Activated naive CD8-positive, alpha-beta T cell treated with anti-CD3 and anti-CD28 coated beads for 36 hours (primary cell): ENCODE measurements around the gene SPART. TPM values are rescaled to one million over a fixed set of nuclear protein-coding genes. Genes with fewer than 3 reads are reported as not detected.
"Not testable (repeated sequence)": the region's sequence is repeated elsewhere in the genome, so short reads cannot be mapped to it uniquely, and the experiment has no call there.

Source experiments
- DNase-seq: peaks from one replicate; pipeline ENCODE4 v3.0.0; 2021
- H3K27ac Mint-ChIP-seq: one replicate; pipeline ENCODE4 v1.8.0; 2022; ENCODE audit warnings: mild to moderate bottlenecking, moderate library complexity, mixed read lengths
- H3K27me3 Mint-ChIP-seq: one replicate; pipeline ENCODE4 v1.8.0; 2022; ENCODE audit warnings: mild to moderate bottlenecking, mixed read lengths
- H3K36me3 Mint-ChIP-seq: one replicate; pipeline ENCODE4 v1.8.0; 2021; ENCODE audit warnings: mild to moderate bottlenecking, mixed read lengths
- H3K4me1 Mint-ChIP-seq: one replicate; pipeline ENCODE4 v1.8.0; 2021; ENCODE audit warnings: mixed read lengths
- H3K4me3 Mint-ChIP-seq: one replicate; pipeline ENCODE4 v1.8.0; 2022; ENCODE audit warnings: mild to moderate bottlenecking, moderate library complexity, mixed read lengths
- H3K9me3 Mint-ChIP-seq: one replicate; pipeline ENCODE4 v1.8.0; 2022; ENCODE audit warnings: mixed read lengths
- total RNA-seq, 2 experiments: library from RNA; stranded (reverse); gene quantifications; one replicate each; pipeline ENCODE4 v1.2.3, GENCODE V29; 2021

Gene SPART
- total RNA-seq, 2 experiments from 2014 or later: 27.5 to 28.9 TPM

DNA sequence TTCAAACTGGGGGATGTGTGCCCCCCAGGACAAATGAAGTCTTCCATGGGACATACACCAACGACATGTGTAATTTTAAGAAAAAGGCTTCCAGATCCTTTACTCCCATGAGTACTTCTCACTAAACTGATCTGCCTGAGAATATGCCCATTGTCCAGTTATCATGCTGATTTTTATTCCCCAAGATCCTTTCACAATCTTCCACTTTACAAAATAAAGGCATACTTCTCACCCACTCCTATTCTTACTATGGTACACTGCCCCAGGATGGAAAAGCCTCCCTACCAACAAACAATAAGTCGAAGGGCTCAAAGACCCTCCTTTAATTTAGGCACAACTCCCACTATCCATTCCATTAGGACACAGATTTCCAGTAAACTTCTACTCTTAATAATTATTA lies 3.5 kb downstream of the SPART start:
- peaks cover 47% of the 10 kb centered on the region for H3K4me1 Mint-ChIP-seq
- H3K27ac Mint-ChIP-seq: no peak overlapping the region

DNA sequence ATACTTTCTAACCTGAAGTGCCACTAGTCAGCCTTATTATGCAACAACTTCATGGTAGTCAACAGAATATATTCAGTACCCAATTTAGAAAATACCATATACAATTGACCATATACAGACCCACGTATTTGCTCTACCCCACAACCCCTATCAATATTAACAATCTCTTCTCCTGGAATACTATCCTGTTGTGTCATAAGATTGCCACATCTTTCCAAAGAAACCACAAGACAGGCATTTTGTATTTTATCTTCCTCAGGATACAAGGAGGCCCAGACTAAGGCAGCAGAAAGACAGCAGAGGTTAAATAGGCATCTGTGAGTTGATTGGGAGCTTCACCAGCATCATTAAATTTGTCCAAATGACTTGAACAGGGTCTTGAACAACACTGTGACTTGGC lies 4.5 kb downstream of the SPART start:
- Mint-ChIP-seq H3K27me3 (no peaks in the 10 kb centered on the region), H3K4me3 (no peak overlapping the region), H3K36me3 (peaks cover 12% of the 10 kb centered on the region), H3K4me1 (peaks cover 50% of the 10 kb centered on the region), H3K9me3 (no peaks in the 10 kb centered on the region), H3K27ac (no peak overlapping the region)
- DNase-seq: no peak

More for the DNA sequence above, 3.5 kb downstream of the SPART start:
- peaks cover 8% of the 10 kb centered on the region for H3K36me3 Mint-ChIP-seq
- DNase-seq: no peak
- H3K4me3 Mint-ChIP-seq: no peak overlapping the region
- H3K27me3 Mint-ChIP-seq: no peaks in the 10 kb centered on the region
- no peaks in the 10 kb centered on the region for H3K9me3 Mint-ChIP-seq

DNA sequence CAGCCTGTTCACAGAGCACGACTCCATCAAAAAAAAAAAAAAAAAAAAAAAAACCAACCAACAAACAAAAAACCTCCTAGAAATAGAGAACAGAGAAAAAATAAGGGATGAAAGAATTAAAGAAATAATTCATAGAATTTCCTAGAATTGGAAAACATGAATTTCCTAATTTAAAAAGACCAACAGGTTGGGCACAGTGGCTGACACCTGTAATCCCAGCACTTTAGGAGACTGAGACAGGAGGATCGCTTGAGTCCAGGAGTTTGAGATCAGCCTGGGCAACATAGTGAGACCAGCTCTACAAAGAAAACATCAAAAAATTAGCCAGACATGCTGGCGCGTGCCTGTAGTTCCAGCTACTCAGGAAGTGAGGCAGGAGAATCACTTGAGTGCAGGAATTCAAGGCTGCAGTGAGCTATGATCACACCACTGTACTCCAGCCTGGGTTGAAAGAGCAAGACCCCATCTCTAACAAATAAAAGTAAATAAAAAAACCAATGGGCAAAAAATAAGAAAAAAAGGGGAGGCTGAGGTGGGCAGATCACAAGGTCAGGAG lies 6.5 kb downstream of the SPART start:
- Mint-ChIP-seq H3K27me3 (no peaks in the 10 kb centered on the region), H3K4me1 (peaks cover 53% of the 10 kb centered on the region), H3K27ac (no peak overlapping the region), H3K9me3 (no peaks in the 10 kb centered on the region), H3K36me3 (peaks cover 16% of the 10 kb centered on the region), H3K4me3 (no peak overlapping the region)
- no peak for DNase-seq

DNA sequence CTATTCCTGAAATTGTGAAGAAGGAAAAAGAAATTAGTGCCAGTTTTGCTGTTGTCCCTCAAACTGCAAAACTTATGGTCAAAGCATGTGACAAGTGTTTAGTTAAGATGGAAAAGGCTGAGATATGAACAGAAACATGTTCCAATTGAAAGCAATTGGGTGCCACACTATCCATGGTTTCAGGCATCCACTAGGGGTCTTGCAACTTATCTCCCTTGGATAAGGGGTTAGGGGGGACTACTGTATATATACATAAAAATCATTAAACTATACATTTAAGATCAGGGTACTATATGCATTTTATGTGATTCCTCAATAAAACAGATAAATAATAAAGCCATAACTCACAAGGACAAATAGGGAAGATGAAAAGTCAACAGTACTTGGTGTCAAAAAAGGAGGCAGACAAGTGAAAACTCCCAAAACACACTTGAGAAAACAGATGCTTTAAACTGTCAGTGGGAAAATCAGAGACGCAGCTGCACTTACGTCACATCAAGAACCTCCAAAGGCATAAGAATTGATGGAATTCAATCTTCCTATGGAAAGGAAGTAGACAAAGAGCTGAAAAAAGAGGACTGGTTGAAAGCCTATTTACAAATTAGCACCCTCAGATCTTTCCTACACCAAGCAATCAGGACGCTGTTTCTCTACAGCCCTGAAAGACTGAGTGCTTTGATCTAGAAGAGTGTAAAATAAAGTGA lies 8.1 kb downstream of the SPART start:
- DNase-seq: no peak
- Mint-ChIP-seq H3K4me1 (peaks cover 51% of the 10 kb centered on the region), H3K4me3 (no peak overlapping the region), H3K36me3 (peaks cover 14% of the 10 kb centered on the region), H3K9me3 (no peaks in the 10 kb centered on the region), H3K27ac (no peak overlapping the region), H3K27me3 (no peaks in the 10 kb centered on the region)

DNA sequence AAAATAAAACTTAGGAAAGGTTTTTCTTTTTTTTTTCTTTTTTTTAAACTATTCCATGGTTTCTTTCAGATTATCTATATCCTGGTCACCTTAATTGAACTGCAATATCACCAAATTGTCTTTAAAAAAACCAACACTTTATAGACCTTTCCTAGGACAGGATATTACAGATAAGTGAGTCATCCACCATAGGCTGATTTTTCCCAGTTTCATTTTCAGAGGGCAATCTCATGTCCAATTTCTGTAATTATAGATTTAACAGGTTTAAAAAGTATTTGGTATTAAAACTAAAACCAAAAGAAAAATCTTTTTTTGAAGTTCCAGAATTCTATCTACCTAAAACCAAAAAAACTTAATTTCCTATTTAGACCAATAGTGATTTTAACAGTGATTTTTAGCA lies 13.2 kb downstream of the SPART start:
- H3K4me3 Mint-ChIP-seq: no peak overlapping the region
- H3K9me3 Mint-ChIP-seq: no peaks in the 10 kb centered on the region
- H3K4me1 Mint-ChIP-seq: peaks cover 31% of the 10 kb centered on the region
- H3K27me3 Mint-ChIP-seq: no peaks in the 10 kb centered on the region
- DNase-seq: no peak
- H3K27ac Mint-ChIP-seq: no peak overlapping the region
- peaks cover 22% of the 10 kb centered on the region for H3K36me3 Mint-ChIP-seq

DNA sequence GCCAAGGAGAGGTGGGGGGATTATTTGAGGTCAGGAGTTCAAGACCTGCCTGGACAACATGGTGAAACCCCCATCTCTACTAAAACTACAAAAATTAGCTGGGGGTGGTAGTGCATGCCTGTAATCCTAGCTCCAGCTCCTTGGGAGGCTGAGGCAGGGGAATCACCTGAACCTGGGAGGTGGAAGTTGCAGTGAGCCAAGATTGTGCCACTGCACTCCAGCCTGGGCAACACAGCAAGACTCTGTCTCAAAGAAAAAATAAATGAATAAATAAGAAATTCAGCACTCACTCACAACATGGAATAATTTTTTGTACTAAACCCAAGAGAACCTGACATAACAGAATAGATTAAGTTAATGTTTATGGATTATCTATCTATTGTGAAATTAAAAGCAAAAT lies 13.9 kb downstream of the SPART start:
- H3K9me3 Mint-ChIP-seq, H3K4me3 Mint-ChIP-seq, H3K27me3 Mint-ChIP-seq, H3K27ac Mint-ChIP-seq, DNase-seq: not testable (repeated sequence)
- peaks cover 20% of the 10 kb centered on the region for H3K36me3 Mint-ChIP-seq
- H3K4me1 Mint-ChIP-seq: peaks cover 29% of the 10 kb centered on the region

DNA sequence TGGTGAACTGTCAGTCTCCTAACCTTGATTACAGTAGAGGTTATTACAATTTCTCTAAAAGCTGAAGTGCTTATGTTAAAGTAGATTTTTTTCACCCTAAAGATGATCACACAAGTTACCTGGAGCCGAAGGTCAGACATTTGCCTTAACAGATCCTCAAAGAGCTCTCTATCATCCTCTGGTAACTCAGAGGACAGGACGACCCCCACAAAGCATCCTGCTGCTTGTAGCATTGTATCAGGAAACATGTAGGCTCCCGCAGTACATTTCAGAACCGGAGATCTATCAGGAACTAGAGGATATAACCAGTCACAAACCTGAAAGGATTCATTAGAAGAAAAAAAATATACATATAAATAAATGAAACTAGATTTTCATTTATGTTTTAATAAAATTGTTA lies 14.9 kb downstream of the SPART start:
- H3K4me1 Mint-ChIP-seq: peaks cover 20% of the 10 kb centered on the region
- H3K27me3 Mint-ChIP-seq: no peaks in the 10 kb centered on the region
- H3K36me3 Mint-ChIP-seq: peaks cover 20% of the 10 kb centered on the region
- no peak overlapping the region for H3K4me3 Mint-ChIP-seq
- H3K27ac Mint-ChIP-seq: no peak overlapping the region
- H3K9me3 Mint-ChIP-seq: no peaks in the 10 kb centered on the region
- no peak for DNase-seq

DNA sequence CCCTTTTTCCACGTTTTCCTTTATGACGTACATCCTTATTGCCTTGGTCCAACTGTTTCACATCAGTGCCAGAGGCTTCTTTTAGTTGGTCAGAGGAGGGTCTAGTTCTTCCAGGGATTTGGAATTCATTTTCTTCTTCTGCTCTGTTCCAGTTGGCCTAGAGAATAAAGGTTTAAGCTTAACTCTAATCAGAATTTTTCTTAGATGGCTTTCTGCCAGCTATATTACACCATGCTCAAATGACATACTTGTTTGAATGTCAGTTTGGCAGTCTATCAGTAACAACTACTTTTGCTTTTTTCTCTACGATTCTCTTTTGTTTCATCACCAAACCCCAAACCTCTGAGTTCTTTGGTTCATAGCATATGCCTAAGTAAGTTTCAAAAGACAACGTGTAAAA lies 16.8 kb downstream of the SPART start:
- Mint-ChIP-seq H3K36me3 (peaks cover 23% of the 10 kb centered on the region), H3K27me3 (no peaks in the 10 kb centered on the region), H3K27ac (no peak overlapping the region), H3K4me3 (no peak overlapping the region), H3K9me3 (no peaks in the 10 kb centered on the region), H3K4me1 (peaks cover 9% of the 10 kb centered on the region)
- DNase-seq: no peak

DNA sequence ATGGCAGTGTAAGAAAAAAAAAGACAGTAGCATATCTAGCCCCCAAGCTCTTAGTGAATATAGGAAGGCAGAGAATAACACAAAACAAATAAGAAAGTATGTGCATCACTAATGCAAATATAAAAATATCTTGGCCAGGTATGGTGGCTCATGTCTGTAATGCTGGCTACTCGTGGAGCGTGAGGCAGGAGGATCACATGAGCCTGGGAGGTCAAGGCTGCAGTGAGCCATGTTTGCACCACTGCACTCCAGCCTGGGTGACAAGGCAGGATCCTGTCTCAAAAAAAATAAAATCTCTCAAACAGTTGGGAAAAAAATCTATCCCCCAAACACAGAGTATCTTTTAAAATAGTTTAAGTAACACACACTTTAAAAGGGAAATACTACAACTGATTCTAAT lies 17.4 kb downstream of the SPART start:
- H3K9me3 Mint-ChIP-seq: no peaks in the 10 kb centered on the region
- no peak overlapping the region for H3K27ac Mint-ChIP-seq
- H3K4me1 Mint-ChIP-seq: peaks cover 5% of the 10 kb centered on the region
- no peak for DNase-seq
- no peak overlapping the region for H3K4me3 Mint-ChIP-seq
- H3K27me3 Mint-ChIP-seq: no peaks in the 10 kb centered on the region
- peaks cover 23% of the 10 kb centered on the region for H3K36me3 Mint-ChIP-seq

DNA sequence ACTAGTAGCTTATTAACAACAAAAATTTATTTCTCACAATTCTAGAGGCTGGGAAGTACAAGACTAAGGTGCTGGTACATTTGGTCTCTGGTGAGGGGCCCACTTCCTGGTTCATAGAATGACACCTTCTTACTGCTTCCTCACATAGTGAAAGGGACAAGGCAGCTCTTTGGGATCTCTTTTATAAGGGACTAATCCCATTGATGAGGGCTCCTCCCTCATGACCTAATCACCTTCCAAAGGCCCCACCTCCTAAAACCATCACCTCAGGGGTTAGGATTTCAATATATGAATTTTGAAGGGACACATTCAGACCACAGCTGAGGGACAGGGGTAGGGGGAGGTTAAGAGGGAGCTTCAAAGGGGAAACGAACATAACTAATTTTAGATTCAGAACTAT lies 20.3 kb downstream of the SPART start:
- Mint-ChIP-seq H3K27ac (no peak overlapping the region), H3K36me3 (peaks cover 33% of the 10 kb centered on the region), H3K4me1 (no peaks in the 10 kb centered on the region), H3K27me3 (no peaks in the 10 kb centered on the region), H3K4me3 (no peak overlapping the region), H3K9me3 (no peaks in the 10 kb centered on the region)
- no peak for DNase-seq

DNA sequence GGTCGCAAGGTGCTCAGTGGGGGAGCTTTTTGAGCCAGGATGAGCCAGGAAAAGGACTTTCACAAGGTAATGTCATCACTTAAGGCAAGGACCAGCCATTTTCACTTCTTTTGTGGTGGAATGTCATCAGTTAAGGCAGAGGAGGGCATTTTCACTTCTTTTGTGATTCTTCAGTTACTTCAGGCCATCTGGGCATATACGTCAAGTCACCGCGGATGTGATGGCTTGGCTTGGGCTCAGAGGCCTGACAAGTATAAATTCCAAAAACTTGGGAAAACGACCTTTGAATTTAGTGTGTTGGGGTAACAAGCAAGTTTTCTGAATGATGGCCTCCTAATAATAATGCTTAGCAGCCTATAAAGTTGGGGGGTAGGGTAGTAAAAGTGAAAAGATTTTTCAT lies 21.3 kb downstream of the SPART start:
- peaks cover 33% of the 10 kb centered on the region for H3K36me3 Mint-ChIP-seq
- not testable (repeated sequence) for H3K27me3 Mint-ChIP-seq, H3K4me1 Mint-ChIP-seq, H3K4me3 Mint-ChIP-seq, DNase-seq, H3K9me3 Mint-ChIP-seq, H3K27ac Mint-ChIP-seq

DNA sequence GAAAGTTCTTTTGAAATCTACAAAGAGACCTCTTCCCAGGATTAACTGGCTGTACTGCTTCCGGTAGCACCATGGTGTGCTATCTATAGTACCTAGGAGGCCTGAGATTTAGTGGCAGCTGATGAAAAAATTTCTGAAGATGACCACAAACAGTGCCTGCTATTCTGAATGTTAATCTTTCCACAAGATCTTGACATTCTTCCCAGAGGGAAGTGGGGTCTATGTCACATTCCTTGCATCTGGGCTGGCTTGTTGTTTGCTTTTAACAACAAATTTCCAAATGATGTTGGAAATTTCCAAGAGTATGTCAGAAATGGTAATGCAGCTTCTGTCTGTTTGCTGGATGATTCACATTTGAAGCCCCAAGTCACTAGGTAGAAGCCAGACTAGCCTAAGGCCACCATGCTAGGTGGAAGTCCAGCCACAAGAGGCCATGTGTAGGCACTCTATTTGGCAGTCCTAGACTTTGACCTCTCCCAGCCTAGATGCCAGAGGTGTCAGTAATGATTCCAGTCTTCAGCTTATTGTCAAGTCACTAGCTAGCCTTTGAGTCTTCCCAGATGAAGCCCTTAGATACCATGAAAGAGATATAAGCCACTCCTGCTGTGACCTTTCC lies 22.1 kb downstream of the SPART start:
- no peak overlapping the region for H3K27ac Mint-ChIP-seq
- no peaks in the 10 kb centered on the region for H3K9me3 Mint-ChIP-seq
- no peaks in the 10 kb centered on the region for H3K4me1 Mint-ChIP-seq
- H3K36me3 Mint-ChIP-seq: peaks cover 28% of the 10 kb centered on the region
- H3K4me3 Mint-ChIP-seq: no peak overlapping the region
- H3K27me3 Mint-ChIP-seq: no peaks in the 10 kb centered on the region
- DNase-seq: no peak

DNA sequence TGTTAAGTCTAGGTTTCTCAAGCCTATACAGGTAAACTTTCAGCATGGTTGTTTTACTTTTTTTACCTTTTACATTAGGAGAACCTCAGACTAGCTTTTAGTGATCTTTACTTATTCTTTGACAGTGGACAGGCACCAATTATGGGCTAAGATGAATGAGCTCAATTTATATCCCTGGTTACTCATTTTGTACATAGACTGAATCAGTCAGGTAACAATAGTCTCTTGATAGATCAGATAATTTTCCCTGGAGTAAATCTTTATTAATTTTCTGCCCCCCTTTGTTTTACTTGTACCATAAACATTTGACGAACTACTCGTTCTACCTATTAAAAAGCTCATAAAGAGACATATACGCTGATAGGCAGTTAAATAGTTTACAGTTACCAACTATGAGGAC lies 22.8 kb downstream of the SPART start:
- Mint-ChIP-seq H3K4me3 (no peak overlapping the region), H3K9me3 (no peaks in the 10 kb centered on the region), H3K27ac (no peak overlapping the region), H3K4me1 (no peaks in the 10 kb centered on the region), H3K36me3 (peaks cover 23% of the 10 kb centered on the region), H3K27me3 (no peaks in the 10 kb centered on the region)
- no peak for DNase-seq

DNA sequence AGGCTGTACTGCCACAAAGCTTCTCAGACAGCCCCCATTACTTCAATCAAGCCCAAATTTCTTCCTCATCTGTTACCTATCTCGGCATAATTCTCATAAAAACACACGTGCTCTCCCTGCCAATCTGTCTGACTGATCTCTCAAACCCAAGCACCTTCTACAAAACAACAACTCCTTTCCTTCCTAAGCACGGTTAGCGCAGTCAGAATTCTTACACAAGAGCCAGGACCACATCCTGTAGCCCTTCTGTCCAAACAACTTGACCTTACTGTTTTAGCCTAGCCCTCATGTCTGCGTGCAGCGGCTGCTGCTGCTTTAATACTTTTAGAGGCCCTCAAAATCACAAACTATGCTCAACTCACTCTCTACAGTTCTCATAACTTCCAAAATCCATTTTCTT lies 26.4 kb downstream of the SPART start:
- H3K4me1 Mint-ChIP-seq, H3K27me3 Mint-ChIP-seq, H3K9me3 Mint-ChIP-seq, H3K4me3 Mint-ChIP-seq, DNase-seq, H3K27ac Mint-ChIP-seq: not testable (repeated sequence)
- H3K36me3 Mint-ChIP-seq: peaks cover 19% of the 10 kb centered on the region

DNA sequence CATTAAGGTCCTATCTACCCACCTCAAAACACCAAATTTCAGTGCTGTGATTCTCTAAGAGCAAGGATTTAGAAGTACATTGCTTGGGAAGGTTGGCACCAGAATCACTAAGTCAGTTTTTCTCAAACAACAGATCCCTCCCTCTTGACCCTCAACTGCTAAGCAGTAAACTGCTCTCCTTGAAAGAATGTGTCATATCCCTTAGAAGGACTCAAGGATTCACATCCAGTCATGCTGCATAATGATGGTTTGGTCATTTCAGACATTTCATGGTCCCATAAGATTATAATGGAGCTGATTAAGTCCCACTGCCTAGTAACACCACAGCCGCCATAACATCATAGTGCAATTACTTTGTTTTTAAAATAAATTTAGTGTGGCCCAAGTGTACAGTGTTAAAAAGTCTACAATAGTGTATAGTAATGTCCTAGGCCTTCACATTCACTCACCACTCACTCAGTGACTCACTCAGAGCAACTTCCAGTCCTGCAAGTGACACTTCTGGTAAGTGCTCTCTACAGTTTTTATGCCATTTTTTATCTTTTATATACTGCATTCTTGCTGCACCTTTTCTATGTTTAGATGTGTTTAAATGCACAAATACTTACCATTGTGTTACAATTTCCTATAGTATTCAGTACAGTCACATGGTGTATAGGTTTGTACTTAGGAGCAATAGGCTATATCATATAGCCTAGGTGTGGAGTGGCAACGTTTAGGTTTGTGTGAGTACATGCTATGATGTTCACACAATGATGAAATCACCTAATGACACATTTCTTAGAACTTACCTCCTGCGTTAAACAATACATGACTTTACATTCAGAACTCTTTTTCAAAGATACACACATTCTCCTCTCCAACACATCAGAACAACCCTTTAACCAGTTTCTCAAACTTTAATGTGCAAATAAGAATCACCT lies 32.9 kb downstream of the SPART start:
- H3K27ac Mint-ChIP-seq: no peak overlapping the region
- DNase-seq: no peak
- H3K9me3 Mint-ChIP-seq: no peaks in the 10 kb centered on the region
- H3K27me3 Mint-ChIP-seq: no peaks in the 10 kb centered on the region
- no peaks in the 10 kb centered on the region for H3K4me1 Mint-ChIP-seq
- H3K36me3 Mint-ChIP-seq: peaks cover 32% of the 10 kb centered on the region
- no peak overlapping the region for H3K4me3 Mint-ChIP-seq
